Coronary artery (tissue), 2 donors: ENCODE measurements around the gene GPBAR1.

Experiments
- DNase-seq: peaks from one replicate; pipeline ENCODE4 v3.0.0-alpha.2; 2017; ENCODE audit warnings: low spot score
- H3K27ac ChIP-seq, 2 donors: fragments of 200-600 bp; sonication (generic); one replicate each; pipeline ENCODE4 v1.5.1; 2016 to 2019
- H3K4me3 ChIP-seq: fragments of 200-600 bp; sonication (generic); 2 replicates; pipeline ENCODE4 v1.5.1; 2016; ENCODE audit warnings: mild to moderate bottlenecking, moderate library complexity
- CTCF ChIP-seq: fragments of 200-600 bp; sonication (generic); IDR thresholded peaks from one replicate; pipeline ENCODE4 v1.5.1; 2019; ENCODE audit warnings: antibody characterized with exemption

Gene GPBAR1

GRCh38 chr2:218262631-218263586, 2.1 kb downstream of the GPBAR1 start:
- TF ChIP-seq CTCF = no peak
- no peak for DNase-seq
- Histone ChIP-seq H3K27ac (peak overlapping the region in 1 of 2 donors; percentile 86), H3K4me3 (peak overlapping the region; percentile 11)

GRCh38 chr2:218263817-218264641, 3.2 kb downstream of the GPBAR1 start:
- no peak for TF ChIP-seq CTCF
- Histone ChIP-seq H3K4me3 (no peak overlapping the region), H3K27ac (peak overlapping the region in 1 of 2 donors; percentile 54)
- DNase-seq = no peak

- Histone ChIP-seq H3K4me3 (no peak overlapping the region), H3K27ac (peak overlapping the region in 1 of 2 donors; percentile 54)
- TF ChIP-seq CTCF = no peak
- no peak for DNase-seq
Measured at GRCh38 chr2:218264773-218265561, 4.2 kb downstream of the GPBAR1 start.

- no peak overlapping the region for H3K4me3 ChIP-seq
- H3K27ac ChIP-seq = no peak overlapping the region
- TF ChIP-seq CTCF = no peak
- no peak for DNase-seq
Measured at GRCh38 chr2:218265626-218266025, 4.8 kb downstream of the GPBAR1 start.

- no peak overlapping the region for H3K27ac ChIP-seq
- no peak for TF ChIP-seq CTCF
- no peak for DNase-seq
- no peak overlapping the region for H3K4me3 ChIP-seq
Measured at GRCh38 chr2:218266316-218266979, 5.6 kb downstream of the GPBAR1 start.

GRCh38 chr2:218267259-218267658, 6.4 kb downstream of the GPBAR1 start:
- H3K27ac ChIP-seq = no peak overlapping the region
- no peak for TF ChIP-seq CTCF
- no peak for DNase-seq
- no peak overlapping the region for H3K4me3 ChIP-seq
